Hindlimb muscle (tissue), 1 donor: ENCODE measurements around the gene KRABD2.
"Not testable (repeated sequence)": the region's sequence is repeated elsewhere in the genome, so short reads cannot be mapped to it uniquely, and the experiment has no call there.

Experiments
- DNase-seq: peaks from one replicate; pipeline ENCODE4 v3.0.0-alpha.2; 2013

The KRABD2 gene

GRCh38 chr17:8376271-8377067, at the start of gene KRABD2:
Gene KRABD2 (minus strand): TSS chr17:8376704.
- DNase-seq = peak; percentile 89

DNA sequence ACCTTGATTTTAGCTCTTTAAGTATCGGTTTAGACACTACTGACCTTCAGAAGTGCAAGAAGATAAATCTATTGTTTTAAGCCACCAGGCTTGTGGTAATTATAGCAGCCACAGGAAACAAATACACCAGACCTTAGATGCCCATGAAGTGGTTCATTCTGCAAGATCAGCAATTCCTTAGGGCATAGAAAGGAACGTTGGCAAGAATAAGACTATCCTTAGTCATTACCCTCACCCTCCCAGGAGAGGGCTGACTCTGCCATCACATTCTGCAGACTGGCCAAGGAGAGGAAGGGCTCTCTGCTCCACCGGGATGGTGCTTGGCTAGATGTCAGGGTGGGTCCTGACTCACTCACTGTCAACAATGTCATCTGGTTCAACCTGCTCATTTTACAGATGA, 45.1 kb upstream of the KRABD2 start:
- DNase-seq = no peak

DNA sequence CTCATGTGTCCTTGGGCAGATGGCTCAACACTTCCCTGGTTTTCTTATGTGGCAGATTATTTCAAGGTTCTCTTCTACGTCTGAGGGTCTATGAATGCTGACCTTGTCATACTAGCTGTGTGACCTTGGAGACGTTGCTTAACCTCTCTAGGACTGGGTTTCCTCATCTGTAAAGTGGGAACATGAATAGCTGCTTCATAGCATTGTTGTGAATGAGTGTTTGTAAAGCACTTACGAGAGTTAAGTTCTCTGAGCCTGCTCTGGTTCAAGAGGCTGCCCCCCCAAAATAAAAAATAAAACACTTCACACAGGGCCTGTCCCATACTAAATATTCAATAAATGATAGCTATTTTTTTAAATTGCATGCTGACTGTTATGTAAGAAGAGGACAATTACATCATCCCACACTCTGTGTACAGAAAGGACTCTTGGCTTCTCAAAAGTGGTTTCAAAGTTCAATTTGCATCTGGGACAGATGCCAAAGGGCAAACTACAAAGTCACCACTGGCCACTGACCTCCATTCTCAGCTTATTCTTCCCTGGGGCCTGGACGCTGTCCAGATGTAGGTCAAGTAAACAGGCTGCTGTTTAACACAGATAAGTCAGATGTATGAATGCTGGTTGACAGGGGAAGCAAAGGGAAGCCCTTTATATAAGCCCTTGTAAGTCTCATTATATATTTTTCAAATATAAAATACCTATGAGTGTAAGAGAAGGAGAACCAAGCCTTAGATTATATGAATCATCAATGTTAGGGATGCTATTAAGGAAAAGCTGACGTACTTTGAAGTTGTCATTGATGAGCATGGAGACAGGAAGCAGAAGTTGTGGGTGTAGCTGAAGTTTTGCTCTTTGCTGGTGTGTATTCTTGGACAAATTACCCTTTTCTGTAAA, 43.8 kb upstream of the KRABD2 start:
- peak; percentile 16 for DNase-seq

- DNase-seq = no peak
Observed at GRCh38 chr17:8419305-8419704, 42.8 kb upstream of the KRABD2 start.

DNA sequence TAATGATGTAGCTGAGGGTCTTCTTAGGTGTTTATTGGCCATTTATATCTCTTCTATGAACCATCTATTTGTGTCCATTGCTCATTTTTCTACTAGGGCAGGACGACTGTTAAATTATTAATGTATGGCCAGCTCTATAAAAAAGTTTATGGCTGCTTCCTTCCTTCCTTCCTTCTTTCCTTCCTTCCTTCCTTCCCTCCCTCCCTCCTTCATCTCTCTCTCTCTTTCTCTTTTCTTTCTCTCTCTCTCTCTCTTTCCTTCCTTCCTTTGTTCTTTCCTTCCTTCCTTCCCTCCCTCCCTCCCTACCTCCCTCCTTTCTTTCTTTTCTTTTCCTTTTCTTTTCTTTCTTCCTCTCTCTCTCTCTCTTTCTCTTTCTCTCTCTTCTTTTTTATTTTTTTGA, 42.0 kb upstream of the KRABD2 start:
- no peak for DNase-seq

GRCh38 chr17:8417806-8418205, 41.3 kb upstream of the KRABD2 start:
- no peak for DNase-seq

GRCh38 chr17:8413938-8414337, 37.4 kb upstream of the KRABD2 start:
- no peak for DNase-seq

DNA sequence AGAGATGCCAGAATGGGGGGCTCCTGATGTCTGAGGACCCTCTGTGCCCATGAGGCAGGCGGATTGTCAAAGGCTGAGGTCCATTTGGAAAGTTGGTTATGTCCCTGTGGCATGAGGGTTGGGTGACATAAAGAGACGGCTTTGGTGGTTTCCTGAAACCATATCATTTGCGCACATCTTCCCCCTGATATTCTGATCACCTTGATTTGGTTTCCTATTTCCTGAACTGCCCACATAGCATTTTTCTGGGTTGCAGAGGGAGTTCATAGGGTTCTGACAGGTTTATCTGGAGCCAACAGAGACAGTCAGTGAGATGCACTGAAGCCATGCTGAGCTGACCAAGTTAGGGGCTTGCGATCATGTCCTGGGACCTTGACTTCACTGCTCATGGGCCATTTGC, 36.8 kb upstream of the KRABD2 start:
- no peak for DNase-seq

GRCh38 chr17:8412089-8412488, 35.6 kb upstream of the KRABD2 start:
- DNase-seq = no peak

GRCh38 chr17:8410883-8411238, 34.4 kb upstream of the KRABD2 start:
- no peak for DNase-seq

DNA sequence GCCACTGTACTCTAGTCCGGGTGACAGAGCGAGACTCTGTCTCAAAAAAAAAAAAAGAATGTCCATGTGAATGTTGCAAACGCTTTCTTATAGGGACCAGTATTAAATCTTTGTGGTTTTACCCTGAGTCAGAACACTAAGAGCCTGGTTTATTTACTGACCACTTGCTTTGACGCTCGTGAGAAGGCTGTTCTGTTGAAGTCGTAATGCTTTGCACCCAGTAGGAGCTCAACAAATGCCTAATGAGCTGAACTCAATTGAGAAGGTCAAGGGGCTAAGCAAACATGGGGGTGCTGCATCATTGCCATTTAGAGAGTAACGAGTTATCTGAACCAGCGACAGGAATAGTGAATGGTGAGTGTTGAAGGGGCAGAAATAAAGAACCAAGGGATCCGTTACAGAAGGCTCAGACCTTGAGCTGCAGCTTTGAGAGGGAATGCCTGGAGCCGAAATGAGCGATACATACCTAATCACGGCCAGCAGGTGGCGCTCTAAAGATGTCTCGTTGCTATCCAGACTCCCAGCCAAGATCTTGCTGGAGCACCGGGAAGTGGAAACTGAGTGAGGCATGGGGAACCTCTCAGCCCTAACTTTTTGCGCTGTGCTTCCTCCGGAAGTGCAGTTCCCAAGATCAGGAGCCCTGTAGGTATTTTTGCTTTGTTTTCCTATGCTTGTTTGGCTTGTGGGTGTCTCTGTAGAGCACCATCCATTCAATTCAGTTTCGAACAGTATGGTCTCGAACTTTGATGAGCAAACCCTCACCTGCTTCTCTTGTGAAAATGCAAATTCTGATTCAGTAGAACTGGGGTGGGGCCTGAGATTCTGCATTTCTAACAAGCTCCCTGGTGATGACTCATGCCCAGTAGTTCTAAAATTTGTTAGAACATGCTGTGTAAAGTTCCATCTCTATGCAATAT, 33.7 kb upstream of the KRABD2 start:
- peak; percentile 90 for DNase-seq

DNA sequence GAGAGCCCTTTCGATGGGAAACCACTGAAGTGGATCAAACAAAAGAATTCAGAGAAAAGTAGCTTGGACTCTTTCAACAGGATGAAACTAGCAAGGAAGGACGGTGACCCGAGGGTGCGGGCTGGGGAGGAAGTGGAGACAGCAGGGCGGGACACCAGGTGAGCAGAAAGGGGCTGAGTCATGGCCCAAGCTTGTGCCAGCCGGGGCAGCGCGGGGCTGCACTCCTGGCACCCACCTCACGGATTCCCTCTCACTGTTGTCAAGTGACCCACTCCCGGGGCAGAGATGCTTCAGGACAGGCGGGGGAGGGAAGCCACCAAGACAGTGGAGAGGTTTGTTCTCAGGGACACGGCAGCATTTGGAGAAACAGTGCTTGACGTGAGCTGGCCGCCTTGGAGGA, 31.9 kb upstream of the KRABD2 start:
- no peak for DNase-seq

- DNase-seq = no peak
Observed at GRCh38 chr17:8406174-8406573, 29.7 kb upstream of the KRABD2 start.

DNA sequence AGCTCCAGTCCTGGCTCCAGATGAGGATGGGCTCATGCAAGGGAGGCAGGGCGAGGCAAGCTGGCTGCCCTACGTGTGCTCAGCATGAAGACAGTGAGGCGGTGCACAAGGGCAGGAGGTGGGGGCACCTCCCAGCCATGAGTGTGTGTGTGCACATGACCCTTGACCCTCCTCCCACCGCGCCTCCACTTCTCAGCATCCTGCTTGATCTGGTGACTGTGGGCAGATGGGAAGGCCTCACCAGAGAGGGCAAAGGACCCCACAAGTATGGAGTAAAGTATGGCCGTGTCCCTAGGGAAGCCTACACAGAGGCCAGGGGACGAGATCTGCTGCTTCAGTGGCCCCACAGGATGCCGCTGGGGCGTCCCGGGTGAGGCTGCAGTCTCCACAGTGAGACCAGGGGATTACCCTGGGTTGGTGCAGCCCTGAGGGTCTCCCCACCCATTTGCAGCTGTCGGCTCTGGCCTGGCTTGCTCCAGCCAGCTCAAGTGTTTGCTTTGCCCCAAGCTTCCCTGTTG, 29.1 kb upstream of the KRABD2 start:
- DNase-seq = no peak

- no peak for DNase-seq
Observed at GRCh38 chr17:8402921-8403536, 26.5 kb upstream of the KRABD2 start.

DNA sequence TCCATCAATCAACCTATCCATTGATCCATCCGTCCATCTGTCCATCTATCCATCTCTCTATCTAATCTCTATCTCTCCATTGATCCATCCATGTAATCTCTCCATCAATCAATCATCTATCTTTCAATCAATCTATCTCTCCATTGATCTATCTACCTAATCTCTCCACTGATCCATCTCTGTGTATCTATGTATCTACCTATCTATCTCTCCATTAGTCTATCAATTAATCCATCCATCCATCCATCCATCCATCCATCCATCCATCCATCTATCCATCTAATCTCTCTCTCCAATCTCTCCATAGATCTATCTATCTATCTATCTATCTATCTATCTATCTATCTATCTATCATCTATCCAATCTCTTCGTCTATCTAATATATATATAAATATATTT, 24.6 kb upstream of the KRABD2 start:
- no peak for DNase-seq

GRCh38 chr17:8398980-8399379, 22.5 kb upstream of the KRABD2 start:
- DNase-seq = no peak

GRCh38 chr17:8397636-8398035, 21.1 kb upstream of the KRABD2 start, which contains the start of gene RNF222:
Gene RNF222 (minus strand): TSS chr17:8397827. CDS start chr17:8393461, 4,366 bp downstream.
- DNase-seq = no peak

DNA sequence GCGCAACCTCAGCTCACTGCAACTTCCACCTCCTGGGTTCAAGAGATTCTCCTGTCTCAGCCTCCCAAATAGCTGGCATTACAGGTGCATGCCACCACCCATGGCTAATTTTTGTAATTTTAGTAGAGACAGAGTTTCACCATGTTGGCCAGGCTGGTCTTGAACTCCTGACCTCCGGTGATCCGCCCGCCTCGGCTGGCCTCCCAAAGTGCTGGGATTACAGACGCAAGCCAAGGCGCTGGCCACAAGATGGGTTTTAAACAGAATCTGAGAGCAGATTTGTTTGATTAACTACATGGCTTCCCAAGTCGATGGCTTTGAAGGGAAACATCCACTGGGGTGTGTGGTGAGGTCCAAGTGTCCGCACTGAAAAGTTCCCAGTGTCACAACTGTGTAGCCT, 18.0 kb upstream of the KRABD2 start:
- not testable (repeated sequence) for DNase-seq

DNA sequence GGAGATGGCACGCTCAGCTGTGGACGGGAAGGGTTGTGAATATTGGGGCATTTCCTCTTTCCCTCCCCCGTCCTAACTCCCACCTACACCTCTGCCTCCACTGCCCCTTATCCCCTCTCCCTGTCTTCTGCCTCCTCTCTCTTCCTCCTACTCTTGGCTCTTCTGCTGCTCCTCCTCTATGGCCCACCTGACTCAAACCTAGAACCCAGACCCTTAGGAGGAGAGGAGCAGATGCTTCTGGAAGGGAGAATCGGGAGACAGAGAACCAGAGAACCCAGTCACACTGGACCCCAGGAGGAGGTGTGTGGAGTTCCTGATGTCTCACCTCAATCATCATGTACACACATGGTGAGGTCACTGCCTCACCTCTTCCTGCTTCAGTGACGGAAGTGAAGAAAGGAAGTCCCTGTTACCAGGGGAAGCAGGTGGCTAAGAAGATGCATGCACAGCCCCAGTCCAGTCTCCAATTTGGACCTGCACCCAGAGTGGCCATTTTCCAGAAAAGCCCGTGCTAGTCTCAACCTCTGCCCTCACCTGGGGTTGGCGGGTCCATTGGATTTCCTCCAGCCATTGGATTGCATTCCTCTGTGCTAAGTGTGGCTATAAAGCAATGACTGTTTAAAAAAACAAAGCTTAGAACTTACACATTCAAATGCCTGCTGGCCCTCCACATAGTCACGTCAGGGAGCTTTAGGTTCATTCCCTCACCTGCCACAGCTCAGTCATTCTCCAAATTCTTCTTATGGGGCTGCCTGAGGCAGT, 17.1 kb upstream of the KRABD2 start:
- DNase-seq = no peak
